Skin of body (tissue), 2 donors: ENCODE measurements around the gene SPRYD3. TPM values are rescaled to one million over a fixed set of nuclear protein-coding genes. Genes with fewer than 3 reads are reported as not detected.
"Not testable (repeated sequence)": the region's sequence is repeated elsewhere in the genome, so short reads cannot be mapped to it uniquely, and the experiment has no call there.

Source experiments
- DNase-seq: peaks from one replicate; lab custom pipeline; 2025; lab: John Stamatoyannopoulos, UW
- total RNA-seq: library from RNA; depleted of rRNA; stranded (reverse); fragments of >200 nt; gene quantifications from one replicate; pipeline ENCODE4 v1.2.3, GENCODE V29; 2014

The SPRYD3 gene
- total RNA-seq, 1 donor from 2014 or later: 13.1 TPM

- DNase-seq: no peak
These were observed 24.0 kb upstream of the SPRYD3 start, which contains the start of gene SOAT2 for GRCh38 chr12:53102883-53103807. TSS of gene SOAT2 (plus strand) at chr12:53103486. CDS start at chr12:53103578, 92 bp downstream.

DNA sequence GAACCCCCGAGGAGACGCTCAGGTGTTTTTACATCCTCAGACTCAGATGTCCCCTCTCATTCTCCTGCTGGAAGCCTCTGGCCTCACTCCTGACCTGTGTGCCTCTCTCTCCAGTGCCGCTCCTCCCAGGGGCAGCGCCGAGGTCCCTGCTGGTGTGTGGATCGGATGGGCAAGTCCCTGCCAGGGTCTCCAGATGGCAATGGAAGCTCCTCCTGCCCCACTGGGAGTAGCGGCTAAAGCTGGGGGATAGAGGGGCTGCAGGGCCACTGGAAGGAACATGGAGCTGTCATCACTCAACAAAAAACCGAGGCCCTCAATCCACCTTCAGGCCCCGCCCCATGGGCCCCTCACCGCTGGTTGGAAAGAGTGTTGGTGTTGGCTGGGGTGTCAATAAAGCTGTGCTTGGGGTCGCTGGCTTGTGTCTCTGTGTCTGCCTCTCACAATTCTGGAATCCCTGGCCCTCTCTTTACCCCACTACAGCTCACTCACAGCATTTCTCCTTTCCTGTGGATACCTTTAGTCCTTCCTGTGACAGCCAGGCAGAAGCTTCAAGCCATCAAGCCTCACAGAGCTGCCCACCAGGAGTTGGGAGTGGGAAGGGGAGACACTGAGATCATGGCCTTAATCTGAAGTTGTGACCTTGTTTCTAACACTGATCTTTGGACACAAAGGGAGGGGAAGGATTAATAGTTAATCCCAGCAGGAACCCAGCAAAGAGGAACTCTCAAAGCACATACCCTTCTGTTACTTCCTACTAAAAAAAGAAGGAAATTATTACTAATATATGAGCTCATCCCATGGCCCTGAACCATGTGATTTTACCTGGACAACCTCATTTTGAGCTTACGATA lies 23.0 kb upstream of the SPRYD3 start:
- DNase-seq: no peak

DNA sequence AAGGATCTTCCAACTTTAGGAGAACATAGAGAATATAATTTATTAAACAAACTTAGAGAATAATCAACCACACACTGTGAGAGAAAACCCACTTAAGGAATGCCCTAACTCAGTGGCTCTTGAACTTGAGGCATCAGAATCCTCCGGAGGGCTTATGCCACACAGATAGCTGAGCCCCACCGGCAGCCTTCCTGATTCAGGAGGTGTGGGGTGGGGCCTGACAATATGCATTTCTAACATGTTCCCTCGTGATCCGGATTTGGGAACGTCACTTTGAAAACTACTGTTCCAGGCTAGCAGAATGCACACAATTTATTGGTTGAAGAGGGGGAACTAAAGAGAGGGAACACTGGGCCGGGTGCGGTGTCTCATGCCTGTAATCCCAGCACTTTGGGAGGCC lies 22.1 kb upstream of the SPRYD3 start:
- no peak for DNase-seq

- DNase-seq: no peak
These were observed 21.4 kb upstream of the SPRYD3 start for GRCh38 chr12:53100466-53101151.

GRCh38 chr12:53099071-53099882 lies 20.1 kb upstream of the SPRYD3 start:
- peak; percentile 84 for DNase-seq

DNA sequence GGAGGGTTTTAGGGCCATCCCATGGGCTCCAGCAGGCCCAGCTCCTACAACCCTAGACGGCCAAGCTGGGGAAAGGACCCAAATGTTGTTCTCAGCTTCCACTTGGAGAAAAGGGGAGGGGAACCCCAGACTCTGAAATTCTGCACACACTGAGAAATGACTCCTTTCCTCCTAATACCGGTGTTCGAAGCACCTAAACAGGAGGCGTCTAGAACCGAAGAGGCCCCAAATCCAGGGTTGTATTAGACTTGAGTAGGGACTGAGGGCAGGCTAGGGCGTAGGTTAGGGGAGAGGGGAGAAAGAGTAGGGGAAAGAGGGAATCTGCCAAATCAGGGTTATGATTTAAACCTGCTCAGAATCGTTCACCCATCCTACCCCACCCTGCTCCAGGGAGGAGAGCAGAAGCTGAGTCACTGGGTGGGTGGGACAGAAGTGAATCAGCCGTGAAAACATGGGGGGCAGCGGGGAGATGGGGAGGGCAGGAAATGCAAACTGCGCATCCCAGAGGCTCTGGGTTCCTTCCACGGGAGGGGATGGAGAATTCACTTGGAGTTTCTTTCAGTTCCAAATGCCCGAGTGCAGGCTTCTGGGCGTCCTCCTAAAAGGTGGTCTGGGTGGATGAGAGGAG lies 19.3 kb upstream of the SPRYD3 start:
- peak; percentile 38 for DNase-seq

GRCh38 chr12:53097564-53098353 lies 18.6 kb upstream of the SPRYD3 start, which contains the start of gene IGFBP6:
TSS of gene IGFBP6 (plus strand) at chr12:53097667. CDS start at chr12:53097718, 51 bp downstream.
- DNase-seq: no peak

- peak; percentile 53 for DNase-seq
These were observed 18.0 kb upstream of the SPRYD3 start for GRCh38 chr12:53097207-53097563.

DNA sequence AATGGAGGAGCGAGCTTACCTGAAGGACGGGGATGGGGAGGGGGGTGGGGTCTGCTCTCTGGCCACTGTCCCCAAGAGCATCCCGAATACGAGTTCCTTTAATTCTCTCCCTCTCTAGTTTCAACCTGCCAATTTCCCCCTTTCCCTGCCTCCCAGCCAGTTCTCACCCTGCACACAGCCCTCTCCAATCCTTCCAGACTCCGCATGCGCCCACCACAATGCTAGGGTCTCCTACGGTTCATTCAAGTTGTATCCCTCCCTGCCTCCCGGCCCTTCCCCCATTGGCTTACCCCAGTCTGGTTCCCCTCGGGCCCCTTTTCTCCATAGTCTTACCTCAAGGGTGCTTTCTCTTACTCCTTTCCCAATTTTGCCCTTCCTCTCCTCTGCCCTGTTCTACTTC lies 17.6 kb upstream of the SPRYD3 start:
- DNase-seq: no peak

- DNase-seq: peak; percentile 81
These were observed 17.0 kb upstream of the SPRYD3 start for GRCh38 chr12:53096089-53096741.

- not testable (repeated sequence) for DNase-seq
These were observed 16.4 kb upstream of the SPRYD3 start for GRCh38 chr12:53095596-53095895.

GRCh38 chr12:53094796-53095595 lies 15.8 kb upstream of the SPRYD3 start:
- not testable (repeated sequence) for DNase-seq

- no peak for DNase-seq
These were observed 15.2 kb upstream of the SPRYD3 start for GRCh38 chr12:53094394-53094787.

DNA sequence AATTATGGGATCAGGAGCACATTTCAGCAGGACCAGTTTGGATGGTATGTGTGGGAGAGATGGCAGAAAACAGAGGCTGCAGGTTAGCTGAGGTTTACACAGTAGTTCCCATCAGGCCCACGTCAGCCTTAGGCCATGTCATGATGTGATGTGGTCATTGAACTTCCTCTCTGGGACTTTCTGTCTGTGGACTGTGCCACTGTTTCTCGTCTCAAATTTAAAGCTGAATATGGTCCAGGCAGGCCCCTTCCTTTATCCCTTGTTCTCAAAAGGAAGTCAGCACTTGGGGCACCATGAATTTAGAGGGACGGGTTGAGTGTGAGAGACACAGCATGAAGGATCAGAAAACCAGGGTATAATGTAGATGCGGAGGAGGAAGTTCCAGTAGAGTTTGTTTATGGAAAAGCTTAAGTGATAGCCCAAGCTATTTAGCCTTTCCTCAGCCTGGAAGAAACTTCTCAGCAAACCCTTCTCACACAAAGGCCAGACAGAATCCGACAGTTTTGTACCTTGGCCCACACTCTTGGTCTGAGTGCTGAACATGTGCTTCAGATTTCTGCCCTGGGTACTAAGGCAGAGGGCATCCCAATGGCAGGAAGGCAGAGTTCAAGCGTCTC lies 14.7 kb upstream of the SPRYD3 start:
- no peak for DNase-seq

DNA sequence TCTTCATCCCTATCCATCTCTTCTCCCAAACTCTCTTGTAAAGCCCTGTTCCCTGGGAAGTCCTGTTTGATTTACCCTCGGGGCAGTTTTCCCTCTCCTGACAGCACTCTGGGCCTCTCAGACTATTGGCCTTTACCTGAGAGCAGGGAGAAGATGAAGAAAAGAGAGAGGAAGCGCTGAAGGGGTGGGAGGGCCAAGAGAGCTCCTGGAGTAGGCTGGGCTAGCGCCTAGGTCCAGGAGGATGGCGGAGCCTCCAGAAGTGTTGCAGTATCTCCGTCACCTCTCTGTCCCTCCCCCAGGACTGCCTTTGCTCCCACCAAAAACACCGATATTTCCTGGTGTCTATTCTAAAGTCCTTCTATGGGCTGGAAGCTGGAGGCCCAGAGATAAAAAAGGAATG lies 12.6 kb upstream of the SPRYD3 start:
- DNase-seq: no peak

GRCh38 chr12:53090554-53090953 lies 11.4 kb upstream of the SPRYD3 start:
- DNase-seq: no peak

DNA sequence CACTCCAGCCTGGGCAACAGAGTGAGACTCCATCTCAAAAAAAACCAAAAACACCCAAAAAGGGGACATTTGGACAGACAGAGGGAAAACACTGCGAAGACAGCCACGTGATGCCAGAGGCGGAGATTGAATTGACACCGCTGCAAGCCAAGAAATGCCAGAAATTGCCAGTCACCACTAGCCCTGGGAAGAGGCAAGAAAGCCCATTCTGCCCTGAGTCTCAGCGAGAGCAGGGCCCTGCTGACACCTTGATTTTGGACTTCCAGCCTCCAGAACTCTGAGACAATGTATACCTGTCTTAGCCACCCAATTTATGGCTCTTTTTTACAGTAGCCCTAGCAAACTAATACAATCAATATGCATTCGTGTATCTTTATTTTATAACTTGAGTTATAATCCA lies 10.9 kb upstream of the SPRYD3 start:
- no peak for DNase-seq

DNA sequence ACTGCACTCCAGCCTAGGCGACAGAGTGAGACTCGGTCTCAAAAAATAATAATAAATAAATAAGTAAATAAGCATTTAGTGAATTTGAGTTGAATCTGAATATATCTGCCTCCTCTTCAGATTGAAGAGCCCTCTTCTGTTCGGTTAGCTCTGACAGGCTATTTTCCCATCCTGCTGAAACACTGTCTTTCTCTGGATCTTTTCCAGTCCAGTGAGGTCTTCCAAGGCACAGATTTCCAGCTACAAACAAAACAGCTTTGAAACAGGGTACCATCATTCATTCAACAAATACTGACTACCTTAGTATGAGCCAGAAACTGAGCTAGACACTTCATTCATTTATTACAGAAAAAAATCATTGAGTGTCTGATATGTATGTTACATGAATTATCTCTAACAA lies 7.2 kb upstream of the SPRYD3 start:
- DNase-seq: no peak
